Stimulated activated CD4-positive, alpha-beta T cell treated with anti-CD3 and anti-CD28 coated beads, TNF-alpha, amount 100 ng/mL, for 48 hours (primary cell): ENCODE data around the gene ACTR6.

Experiments used
- DNase-seq, 3 donors: peaks; one replicate each; pipeline ENCODE4 v3.0.0-alpha.2; 2020; ENCODE audit warnings: low read depth in 3 of 3

ACTR6 gene

GRCh38 chr12:100266835-100267602 lies 66.4 kb downstream of the ACTR6 start, which contains the start of the genes DEPDC4 and SCYL2:
TSS of gene DEPDC4 (minus strand) at chr12:100267079. CDS start at chr12:100267076, 3 bp downstream.
TSS of gene SCYL2 (plus strand) at chr12:100267177. CDS start at chr12:100282971, 15,794 bp downstream.
- DNase-seq: peak; percentile 86 to 88 (median 87)

GRCh38 chr12:100267603-100268281 lies 67.1 kb downstream of the ACTR6 start:
- peak; percentile 3 to 6 (median 4) for DNase-seq

- no peak for DNase-seq
These were observed 68.4 kb downstream of the ACTR6 start for GRCh38 chr12:100268835-100269564.

GRCh38 chr12:100273782-100274181 lies 73.2 kb downstream of the ACTR6 start:
- no peak for DNase-seq
